Activated naive CD4-positive, alpha-beta T cell treated with anti-CD3 and anti-CD28 coated beads for 36 hours (primary cell): ENCODE data around the gene SLC13A2. TPM values are rescaled to one million over a fixed set of nuclear protein-coding genes. Genes with fewer than 3 reads are reported as not detected.
"Not testable (repeated sequence)": the region's sequence is repeated elsewhere in the genome, so short reads cannot be mapped to it uniquely, and the experiment has no call there.

Source experiments
- CTCF ChIA-PET: fragments of 350-600 bp; sonication (Branson Sonifier 250); formaldehyde crosslinking; loops from one replicate; lab custom pipeline; 2021; ENCODE audit warnings: antibody characterized with exemption; lab: Charles Lee
- DNase-seq: peaks from one replicate; pipeline ENCODE4 v3.0.0-alpha.2; 2020
- H3K27ac Mint-ChIP-seq: one replicate; pipeline ENCODE4 v1.8.0; 2021; ENCODE audit warnings: mild to moderate bottlenecking, mixed read lengths
- H3K27me3 Mint-ChIP-seq: one replicate; pipeline ENCODE4 v1.8.0; 2021; ENCODE audit warnings: low read depth, mixed read lengths
- H3K36me3 Mint-ChIP-seq: one replicate; pipeline ENCODE4 v1.8.0; 2021; ENCODE audit warnings: low read depth, mixed read lengths
- H3K4me1 Mint-ChIP-seq: one replicate; pipeline ENCODE4 v1.8.0; 2021; ENCODE audit warnings: low read depth, mixed read lengths
- H3K4me3 Mint-ChIP-seq: one replicate; pipeline ENCODE4 v1.8.0; 2021; ENCODE audit warnings: mild to moderate bottlenecking, moderate library complexity, mixed read lengths
- H3K9me3 Mint-ChIP-seq: one replicate; pipeline ENCODE4 v1.8.0; 2021; ENCODE audit warnings: mixed read lengths
- intact Hi-C: fragments of 100-400 bp; cut with micrococcal nuclease; formaldehyde crosslinking; loops from one replicate; pipeline ENCODE4 v1.15.1; 2023
- total RNA-seq, 2 experiments: library from RNA; stranded (reverse); gene quantifications; one replicate each; pipeline ENCODE4 v1.2.3, GENCODE V29; 2021

The SLC13A2 gene
- total RNA-seq = not detected

GRCh38 chr17:28473542-28473941, at the start of gene SLC13A2:
SLC13A2 (plus strand) TSS chr17:28473644; CDS start chr17:28473713, 69 bp downstream.
- Mint-ChIP-seq H3K9me3 (no peaks in the 10 kb centered on the region), H3K27me3 (no peaks in the 10 kb centered on the region), H3K36me3 (no peaks in the 10 kb centered on the region), H3K4me1 (peaks cover 21% of the 10 kb centered on the region), H3K27ac (no peak within 1 kb of the TSS), H3K4me3 (no peak within 1 kb of the TSS)
- DNase-seq = no peak
- intact Hi-C loops = no loop called here
- CTCF ChIA-PET = no interaction called here

GRCh38 chr17:28425206-28425605, 48.2 kb upstream of the SLC13A2 start:
- Mint-ChIP-seq H3K36me3 (no peaks in the 10 kb centered on the region), H3K9me3 (no peaks in the 10 kb centered on the region), H3K4me1 (no peaks in the 10 kb centered on the region), H3K4me3 (no peak overlapping the region), H3K27ac (no peak overlapping the region), H3K27me3 (no peaks in the 10 kb centered on the region)
- no peak for DNase-seq
- intact Hi-C loops = no loop called here
- CTCF ChIA-PET = interaction anchor here (1.3 kb wide), 1 partner anchor 8 kb away, joined by 5 read pairs; no protein-coding TSS in a partner anchor

- Mint-ChIP-seq H3K9me3 (no peaks in the 10 kb centered on the region), H3K4me1 (no peaks in the 10 kb centered on the region), H3K36me3 (no peaks in the 10 kb centered on the region), H3K27ac (no peak overlapping the region), H3K27me3 (peaks cover 6% of the 10 kb centered on the region), H3K4me3 (no peak overlapping the region)
- intact Hi-C loops = no loop called here
- no peak for DNase-seq
- CTCF ChIA-PET = interaction anchor here (1.8 kb wide), 1 partner anchor 10 kb away, joined by 5 read pairs; no protein-coding TSS in a partner anchor
Measured at GRCh38 chr17:28426081-28426519, 47.3 kb upstream of the SLC13A2 start.

GRCh38 chr17:28427371-28427770, 46.1 kb upstream of the SLC13A2 start:
- peaks cover 8% of the 10 kb centered on the region for H3K27me3 Mint-ChIP-seq
- no peaks in the 10 kb centered on the region for H3K9me3 Mint-ChIP-seq
- no peaks in the 10 kb centered on the region for H3K4me1 Mint-ChIP-seq
- DNase-seq = no peak
- CTCF ChIA-PET = interaction anchor here (1.8 kb wide), 1 partner anchor 11 kb away, joined by 5 read pairs; no protein-coding TSS in a partner anchor
- no peak overlapping the region for H3K27ac Mint-ChIP-seq
- H3K4me3 Mint-ChIP-seq = no peak overlapping the region
- intact Hi-C loops = no loop called here
- H3K36me3 Mint-ChIP-seq = no peaks in the 10 kb centered on the region

DNA sequence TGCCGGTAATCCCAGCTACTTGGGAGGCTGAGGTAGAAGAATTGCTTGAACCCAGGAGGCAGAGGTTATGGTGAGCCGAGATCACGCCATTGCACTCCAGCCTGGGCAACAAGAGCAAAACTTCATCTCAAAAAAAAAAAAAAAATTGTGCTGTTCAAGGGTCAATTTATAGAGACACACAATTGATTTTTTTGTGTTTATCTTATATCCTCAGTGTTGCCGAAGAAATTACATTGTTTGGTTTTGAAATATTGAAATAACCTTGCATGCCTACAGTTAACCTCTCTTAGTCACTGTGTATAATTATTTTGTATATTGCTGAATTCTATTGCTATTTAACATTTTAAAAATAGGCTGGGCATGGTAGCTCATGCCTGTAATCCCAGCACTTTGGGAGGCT, 45.5 kb upstream of the SLC13A2 start:
- DNase-seq, intact Hi-C loops, H3K4me3 Mint-ChIP-seq, H3K27me3 Mint-ChIP-seq, H3K36me3 Mint-ChIP-seq, H3K27ac Mint-ChIP-seq, H3K4me1 Mint-ChIP-seq, H3K9me3 Mint-ChIP-seq: not testable (repeated sequence)
- CTCF ChIA-PET = interaction anchor here (0.7 kb wide), 1 partner anchor 103 kb away, joined by 5 read pairs; no protein-coding TSS in a partner anchor

- intact Hi-C loops = no loop called here
- H3K27me3 Mint-ChIP-seq = peaks cover 12% of the 10 kb centered on the region
- no peaks in the 10 kb centered on the region for H3K4me1 Mint-ChIP-seq
- H3K9me3 Mint-ChIP-seq = no peaks in the 10 kb centered on the region
- no peak overlapping the region for H3K4me3 Mint-ChIP-seq
- DNase-seq = no peak
- CTCF ChIA-PET = interaction anchor here (1.3 kb wide), 1 partner anchor 17 kb away, joined by 4 read pairs; no protein-coding TSS in a partner anchor
- H3K36me3 Mint-ChIP-seq = no peaks in the 10 kb centered on the region
- H3K27ac Mint-ChIP-seq = no peak overlapping the region
Measured at GRCh38 chr17:28433721-28434120, 39.7 kb upstream of the SLC13A2 start.

DNA sequence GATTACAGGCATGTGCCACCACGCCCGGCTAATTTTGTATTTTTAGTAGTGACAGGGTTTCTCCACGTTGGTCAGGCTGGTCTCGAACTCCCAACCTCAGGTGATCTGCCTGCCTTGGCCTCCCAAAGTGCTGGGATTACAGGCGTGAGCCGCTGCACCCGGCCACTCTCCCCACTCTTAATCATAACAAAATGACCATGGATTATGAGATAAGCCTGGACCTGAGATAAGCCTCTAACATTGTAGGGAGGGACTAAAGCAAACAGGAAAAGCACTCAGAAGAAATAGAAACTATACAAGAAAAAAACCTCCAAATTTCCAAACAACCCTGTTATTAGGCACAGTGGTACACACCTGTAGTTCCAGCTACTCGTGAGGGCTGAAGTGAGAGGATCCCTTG, 39.1 kb upstream of the SLC13A2 start:
- H3K9me3 Mint-ChIP-seq, H3K27ac Mint-ChIP-seq, intact Hi-C loops, H3K4me3 Mint-ChIP-seq, DNase-seq, H3K36me3 Mint-ChIP-seq, H3K4me1 Mint-ChIP-seq: not testable (repeated sequence)
- H3K27me3 Mint-ChIP-seq = peaks cover 12% of the 10 kb centered on the region
- CTCF ChIA-PET = interaction anchor here (1.3 kb wide), 1 partner anchor 18 kb away, joined by 4 read pairs; no protein-coding TSS in a partner anchor

DNA sequence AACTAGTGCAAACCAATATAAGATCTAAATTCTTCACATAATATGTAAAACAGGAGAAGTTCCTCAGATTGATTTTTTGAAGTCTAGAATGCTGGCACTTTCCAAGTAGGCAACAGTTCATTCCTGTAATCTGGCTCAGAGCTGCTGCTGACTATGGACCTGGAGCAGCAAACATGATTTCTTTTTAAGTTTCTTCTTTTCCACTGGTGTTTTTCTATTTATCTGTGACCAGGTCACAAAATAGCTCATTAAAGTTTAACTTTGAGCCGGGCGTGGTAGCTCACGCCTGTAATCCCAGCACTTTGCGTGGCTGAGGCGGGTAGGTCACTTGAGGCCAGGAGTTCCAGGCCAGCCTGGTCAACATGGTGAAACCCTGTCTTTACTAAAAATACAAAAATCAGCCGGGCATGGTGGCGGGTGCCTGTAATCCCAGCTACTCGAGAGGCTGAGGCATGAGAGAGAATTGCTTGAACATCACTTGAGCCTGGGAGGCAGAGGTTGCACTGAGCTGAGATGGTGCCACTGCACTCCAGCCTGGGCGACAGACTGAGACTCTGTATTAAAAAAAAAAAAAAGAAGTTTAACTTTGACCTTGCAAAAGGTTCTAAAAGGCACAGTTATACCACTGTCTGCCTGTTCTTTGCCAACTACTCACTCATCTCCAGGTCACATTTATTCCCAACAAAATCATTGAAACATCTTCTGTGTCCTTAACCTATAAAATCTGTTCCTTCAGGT, 29.4 kb upstream of the SLC13A2 start:
- no peak overlapping the region for H3K4me3 Mint-ChIP-seq
- CTCF ChIA-PET = interaction anchor here (0.6 kb wide), 1 partner anchor 14 kb away, joined by 5 read pairs; no protein-coding TSS in a partner anchor
- H3K27me3 Mint-ChIP-seq = peaks cover 5% of the 10 kb centered on the region
- H3K9me3 Mint-ChIP-seq = no peaks in the 10 kb centered on the region
- H3K27ac Mint-ChIP-seq = no peak overlapping the region
- H3K4me1 Mint-ChIP-seq = no peaks in the 10 kb centered on the region
- intact Hi-C loops = no loop called here
- DNase-seq = no peak
- H3K36me3 Mint-ChIP-seq = no peaks in the 10 kb centered on the region

GRCh38 chr17:28446716-28447395, 26.6 kb upstream of the SLC13A2 start:
- Mint-ChIP-seq H3K27me3 (peaks cover 5% of the 10 kb centered on the region), H3K9me3 (no peaks in the 10 kb centered on the region), H3K27ac (no peak overlapping the region), H3K36me3 (no peaks in the 10 kb centered on the region), H3K4me3 (no peak overlapping the region), H3K4me1 (no peaks in the 10 kb centered on the region)
- intact Hi-C loops = loop anchor here (5.0 kb wide), 1 partner anchor 450 kb away; no protein-coding TSS in a partner anchor
- DNase-seq = no peak
- CTCF ChIA-PET = no interaction called here

- H3K27me3 Mint-ChIP-seq = peaks cover 5% of the 10 kb centered on the region
- no peaks in the 10 kb centered on the region for H3K9me3 Mint-ChIP-seq
- intact Hi-C loops = loop anchor here (5.0 kb wide), 1 partner anchor 450 kb away; no protein-coding TSS in a partner anchor
- no peaks in the 10 kb centered on the region for H3K36me3 Mint-ChIP-seq
- H3K4me1 Mint-ChIP-seq = no peaks in the 10 kb centered on the region
- no peak overlapping the region for H3K4me3 Mint-ChIP-seq
- no peak overlapping the region for H3K27ac Mint-ChIP-seq
- CTCF ChIA-PET = no interaction called here
- DNase-seq = no peak
Measured at GRCh38 chr17:28447396-28447760, 26.1 kb upstream of the SLC13A2 start.

GRCh38 chr17:28449859-28450258, 23.6 kb upstream of the SLC13A2 start:
- CTCF ChIA-PET = interaction anchor here (0.9 kb wide), 2 partner anchors 33 to 44 kb away, joined by 3 read pairs; no protein-coding TSS in a partner anchor
- Mint-ChIP-seq H3K27me3 (peaks cover 3% of the 10 kb centered on the region), H3K36me3 (no peaks in the 10 kb centered on the region), H3K4me1 (no peaks in the 10 kb centered on the region), H3K27ac (no peak overlapping the region), H3K4me3 (no peak overlapping the region), H3K9me3 (no peaks in the 10 kb centered on the region)
- no peak for DNase-seq
- intact Hi-C loops = loop anchor here (5.0 kb wide), 1 partner anchor 453 kb away; no protein-coding TSS in a partner anchor

DNA sequence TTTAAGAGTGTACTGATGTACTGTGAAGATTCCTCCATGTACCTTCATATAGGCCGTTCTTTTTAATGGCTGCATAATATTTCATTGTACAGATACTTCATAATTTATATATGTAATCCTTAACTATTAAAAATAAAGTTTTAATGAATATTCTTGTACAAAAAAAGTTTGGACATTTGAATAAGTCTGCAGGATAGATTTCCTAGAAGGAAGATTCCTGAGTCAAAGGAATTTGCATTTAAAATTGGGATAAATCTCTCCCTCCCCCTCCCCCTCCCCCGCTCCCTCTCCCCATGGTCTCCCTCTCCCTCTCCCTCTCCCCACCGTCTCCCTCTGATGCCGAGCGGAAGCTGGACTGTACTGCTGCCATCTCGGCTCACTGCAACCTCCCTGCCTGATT, 15.6 kb upstream of the SLC13A2 start:
- Mint-ChIP-seq H3K4me3 (no peak overlapping the region), H3K27me3 (no peaks in the 10 kb centered on the region), H3K4me1 (no peaks in the 10 kb centered on the region), H3K9me3 (no peaks in the 10 kb centered on the region), H3K36me3 (no peaks in the 10 kb centered on the region), H3K27ac (no peak overlapping the region)
- intact Hi-C loops = no loop called here
- CTCF ChIA-PET = no interaction called here
- no peak for DNase-seq
